K562 (cell line): ENCODE measurements around the gene POR. TPM values are rescaled to one million over a fixed set of nuclear protein-coding genes. Genes with fewer than 3 reads are reported as not detected.
A peak's percentile ranks its signal among the peaks of the same experiment; 100 is the strongest.

Experiments used
- ATAC-seq: fragments of 200-7000 bp; cut with Tn5 transposase; 3 replicates; pipeline ENCODE4 v1.9.1; 2020; ENCODE audit warnings: moderate library complexity
- BruUV-seq: library from RNA; stranded (reverse); fragments of 400-500 nt; replicated peaks from 2 replicates; lab custom pipeline; 2021; lab: Mats Ljungman, UMichigan
- CTCF ChIA-PET: fragments of 300-600 bp; formaldehyde crosslinking; extraction: SDS; loops from one replicate; lab custom pipeline; 2021; ENCODE audit warnings: low intra/inter-chr PET ratio; lab: Yijun Ruan, JAX
- POLR2A ChIA-PET: fragments of 300-600, 350-650 bp; sonication (Branson Sonifier 250); formaldehyde crosslinking; extraction: SDS; loops from one replicate; lab custom pipeline; 2021; ENCODE audit warnings: antibody characterized with exemption, inconsistent platforms; lab: Yijun Ruan, JAX
- DNase-seq, 4 experiments: peaks; one replicate each; pipeline versions ENCODE4 v3.0.0 to v3.0.0-alpha.2; 2011 to 2018; ENCODE audit warnings: low spot score in 3 of 4, mixed read lengths in 3 of 4; ENCODE audit errors: extremely low read depth in 1 of 4
- FAIRE-seq: peaks from 2 replicates; lab custom pipeline; 2011; peaks lifted over from hg19 to GRCh38; lab: Jason Lieb, UNC
- H2AFZ ChIP-seq: 2 replicates; pipeline ENCODE4 v1.6.0; 2011; ENCODE audit warnings: low read depth, low read length, control low read depth, inconsistent platforms
- H3K27ac ChIP-seq: fragments of 200-600 bp; 3 replicates; pipeline ENCODE4 v1.8.0; 2011; ENCODE audit warnings: low read depth, mild to moderate bottlenecking, control low read depth, inconsistent platforms, low read length, moderate library complexity, mixed read lengths; ENCODE audit errors: extremely low read depth
- H3K27me3 ChIP-seq, 2 experiments: fragments of 300-600 bp in 1 of 2; 2 replicates in 1 of 2; 3 replicates in 1 of 2; pipeline versions ENCODE4 v1.6.0 to v1.8.0; 2011; ENCODE audit warnings: inconsistent platforms in 2 of 2, low read length in 2 of 2, mild to moderate bottlenecking in 1 of 2, mixed read lengths in 1 of 2, moderate library complexity in 1 of 2; ENCODE audit not compliant: control insufficient read depth in 2 of 2, insufficient read depth in 2 of 2
- H3K36me3 ChIP-seq: fragments of 300-600 bp; 3 replicates; pipeline ENCODE4 v1.8.0; 2011; ENCODE audit warnings: mild to moderate bottlenecking, low read length, inconsistent platforms; ENCODE audit not compliant: control insufficient read depth, insufficient read depth
- H3K4me1 ChIP-seq, 2 experiments: fragments of 200-600 bp in 1 of 2; replicated peaks in 1 of 2; 2 replicates in 1 of 2; 3 replicates in 1 of 2; pipeline versions ENCODE4 v1.5.1 to v1.8.0; 2011; ENCODE audit warnings: inconsistent platforms in 2 of 2, low read length in 2 of 2, mild to moderate bottlenecking in 1 of 2, mixed read lengths in 1 of 2, moderate library complexity in 1 of 2; ENCODE audit not compliant: control insufficient read depth in 2 of 2, insufficient read depth in 2 of 2
- H3K4me2 ChIP-seq: 2 replicates; pipeline ENCODE4 v1.6.1; 2011; ENCODE audit warnings: low read length, control low read depth, inconsistent platforms, mixed read lengths; ENCODE audit not compliant: insufficient read depth
- H3K4me3 ChIP-seq: fragments of 200-600 bp; sonication (generic), shearing (Covaris generic); 2 replicates; pipeline ENCODE4 v1.5.1; 2016; ENCODE audit warnings: control low read depth, inconsistent platforms
- H3K79me2 ChIP-seq: fragments of 200-600 bp; 3 replicates; pipeline ENCODE4 v1.8.0; 2011; ENCODE audit warnings: low read length, inconsistent platforms; ENCODE audit not compliant: control insufficient read depth, insufficient read depth
- H3K9ac ChIP-seq, 2 experiments: 2 replicates each; pipeline versions ENCODE4 v1.6.0 to v1.6.1; 2011; ENCODE audit warnings: low read depth in 2 of 2, low read length in 2 of 2, control low read depth in 1 of 2, inconsistent platforms in 1 of 2, mild to moderate bottlenecking in 1 of 2, mixed read lengths in 1 of 2; ENCODE audit not compliant: insufficient read depth in 1 of 2
- H3K9me1 ChIP-seq: one replicate; pipeline ENCODE4 v1.6.0; 2011; ENCODE audit warnings: inconsistent platforms, mild to moderate bottlenecking, low read length, moderate library complexity; ENCODE audit not compliant: control insufficient read depth, insufficient read depth
- H3K9me3 ChIP-seq: replicated peaks from 2 replicates; pipeline ENCODE4 v1.5.1; 2011; ENCODE audit warnings: low read depth, low read length, inconsistent platforms; ENCODE audit not compliant: control insufficient read depth, insufficient read depth
- H4K20me1 ChIP-seq: replicated peaks from 2 replicates; pipeline ENCODE4 v1.6.1; 2011; ENCODE audit warnings: low read length, inconsistent platforms, mixed read lengths; ENCODE audit not compliant: control insufficient read depth, insufficient read depth
- BMI1 ChIP-seq: fragments of 150-350 bp; IDR thresholded peaks from 2 replicates; pipeline ENCODE4 v1.6.1; 2014; ENCODE audit warnings: low read length
- CREB1 ChIP-seq, 2 experiments: sonication (generic) in 1 of 2; formaldehyde crosslinking in 1 of 2; IDR thresholded peaks; 2 replicates each; pipeline versions ENCODE4 v1.6.1 to v1.8.0; 2012 to 2022; ENCODE audit warnings: inconsistent platforms in 1 of 2, mild to moderate bottlenecking in 1 of 2, missing genetic modification reagents in 1 of 2, moderate library complexity in 1 of 2
- ETV5 ChIP-seq: sonication (generic); formaldehyde crosslinking; IDR thresholded peaks from 2 replicates; pipeline ENCODE4 v1.4.0; 2020; ENCODE audit warnings: low read depth, mild to moderate bottlenecking, missing genetic modification reagents
- MCM2 ChIP-seq: fragments of 450-650 bp; IDR thresholded peaks from 2 replicates; pipeline ENCODE4 v1.6.1; 2017; ENCODE audit warnings: low read depth, mild to moderate bottlenecking
- POLR3A ChIP-seq: IDR thresholded peaks from 2 replicates; pipeline ENCODE4 v1.6.1; 2011; ENCODE audit warnings: borderline replicate concordance, mild to moderate bottlenecking, moderate library complexity; ENCODE audit not compliant: insufficient read length, insufficient read depth; ENCODE audit errors: extremely low read depth
- REST ChIP-seq, 2 experiments: fragments of 450-650 bp; formaldehyde crosslinking in 1 of 2; IDR thresholded peaks; 2 replicates each; pipeline versions ENCODE4 v1.4.0 to v1.6.1; 2014 to 2020; ENCODE audit warnings: mild to moderate bottlenecking in 2 of 2, borderline replicate concordance in 1 of 2, low read depth in 1 of 2
- STAT5B ChIP-seq: fragments of 250-450 bp; sonication (Bioruptor Pico); IDR thresholded peaks from 2 replicates; pipeline ENCODE4 v1.8.0; 2021; ENCODE audit warnings: mild to moderate bottlenecking, inconsistent platforms
- ZC3H11A ChIP-seq: IDR thresholded peaks from 2 replicates; pipeline ENCODE4 v1.6.1; 2012; ENCODE audit warnings: low read depth, low read length, improper control_type of control experiment
- ZNF740 ChIP-seq, 3 experiments: fragments of 200-800 bp in 1 of 3; sonication (Bioruptor generic) in 1 of 3; sonication (generic) in 1 of 3; formaldehyde crosslinking in 1 of 3; IDR thresholded peaks; 2 replicates each; pipeline versions ENCODE4 v1.6.1 to v1.8.0; 2016 to 2022; ENCODE audit warnings: mild to moderate bottlenecking in 2 of 3, missing compliant biosample characterization in 2 of 3, missing genetic modification characterization in 2 of 3, missing genetic modification reagents in 1 of 3
- WGBS: fragments of 100-300 bp; shearing (Covaris generic); methylation state at CpG from one replicate; pipeline ENCODE4 v1.1.6; 2016; ENCODE audit warnings: low coverage, mixed read lengths; ENCODE audit not compliant: insufficient coverage; ENCODE audit errors: missing lambda C conversion rate; 5-methylcytosine and 5-hydroxymethylcytosine counted together
- in situ Hi-C: fragments of 300-500 bp; cut with MboI; formaldehyde crosslinking; loops from 4 replicates; pipeline ENCODE4 v1.15.0; 2018; ENCODE audit warnings: inconsistent platforms, mixed read lengths
- intact Hi-C: fragments of 100-400 bp; cut with micrococcal nuclease; formaldehyde crosslinking; loops from 2 replicates; pipeline ENCODE4 v1.14.2; 2022
- polyA plus RNA-seq, 8 experiments: library from polyadenylated mRNA; depleted of rRNA in 4 of 8; stranded (reverse) in 5 of 8; unstranded in 3 of 8; fragments of >200 nt; fragmentation: Nextera tagmentation in 2 of 8; fragmentation: Illumina TruSeq in 1 of 8; extraction: Ambion mirVana in 2 of 8; extraction: Trizol in 1 of 8; gene quantifications; 2 replicates each; pipeline versions ENCODE4 v1.2.1 to v1.2.3, GENCODE V29; 2011 to 2014; ENCODE audit warnings: inconsistent platforms in 1 of 8, missing spikeins in 1 of 8
- total RNA-seq, 7 experiments: library from RNA; depleted of rRNA in 6 of 7; stranded (reverse); fragments of >200 nt in 6 of 7; fragmentation: Illumina TruSeq in 2 of 7; extraction: Trizol in 2 of 7; gene quantifications; 2 replicates each; pipeline versions ENCODE4 v1.2.1 to v1.2.3, GENCODE V29; 2011 to 2021; ENCODE audit warnings: low replicate concordance in 1 of 7
- TF ChIP-seq, protein P1 (sequence below): IDR thresholded peaks from 2 replicates; pipeline ENCODE4 v1.6.1; 2014; ENCODE audit warnings: antibody characterized with exemption

POR gene
- total and polyA plus RNA-seq, 9 of the 15 experiments (the other 6 are each of a cell fraction or from before 2014, with no cell fraction given), result 4.7 to 142 (median 40.8) TPM

DNA sequence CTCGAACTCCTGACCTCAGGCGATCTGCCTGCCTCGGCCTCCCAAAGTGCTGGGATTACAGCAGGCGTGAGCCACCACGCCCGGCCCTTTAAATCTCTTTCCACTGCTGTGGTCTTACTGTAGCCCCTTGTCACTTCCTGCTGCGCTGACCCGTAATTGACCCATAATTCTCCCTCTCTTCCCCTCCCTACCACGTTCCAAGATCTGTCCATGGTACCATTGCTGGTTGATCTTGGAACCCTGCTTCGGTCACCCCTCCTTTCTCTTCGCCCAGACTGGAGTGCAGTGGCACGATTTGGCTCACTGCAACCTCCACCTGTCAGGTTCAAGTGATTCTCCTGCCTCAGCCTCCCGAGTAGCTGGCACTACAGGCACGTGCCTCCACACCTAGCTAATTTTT is 6.5 kb downstream of the POR start:
- no peak for FAIRE-seq
- H3K27me3 ChIP-seq, result no peaks in the 10 kb centered on the region
- ATAC-seq, result peak; percentile 57
- H2AFZ ChIP-seq, result no peak overlapping the region
- peaks cover 14% of the 10 kb centered on the region for H4K20me1 ChIP-seq
- DNase-seq, result peak; percentile 44 to 52 (median 48)
- peak overlapping the region in 1 of 2 experiments; percentile 23; a peak in 2 of 4 replicates for H3K9ac ChIP-seq
- BruUV-seq, result no TSS peak
- WGBS, result 50% methylated on average over 14 of the region's 14 CpGs
- CTCF ChIA-PET, result no interaction called here
- intact Hi-C loops, result no loop called here
- H3K4me1 ChIP-seq, result peaks cover 23 to 24% of the 10 kb centered on the region in 2 experiments; a peak in 4 of 5 replicates
- POLR2A ChIA-PET, result interaction anchor here (0.7 to 0.8 kb wide), 2 partner anchors 297 to 353 kb away, joined by 3 to 4 read pairs; no protein-coding TSS in a partner anchor
- H3K9me3 ChIP-seq, result no peaks in the 10 kb centered on the region
- in situ Hi-C loops, result no loop called here
- peaks cover 82% of the 10 kb centered on the region for H3K79me2 ChIP-seq
- H3K4me3 ChIP-seq, result no peak overlapping the region
- H3K9me1 ChIP-seq, result peaks cover 6% of the 10 kb centered on the region
- no peak overlapping the region for H3K27ac ChIP-seq
- no peak overlapping the region for H3K4me2 ChIP-seq
- peaks cover 18% of the 10 kb centered on the region; the same call in 2 of the 3 replicates for H3K36me3 ChIP-seq
- no peak for TF ChIP-seq ZC3H11A
- TF ChIP-seq ETV5 (CRISPR knock-in tag), result peak; percentile 23; the same call in 1 of the 2 replicates
- TF ChIP-seq BMI1, result no peak
- TF ChIP-seq POLR3A, result no peak
- peak; percentile 98 for TF ChIP-seq REST (IDR thresholded peaks at IDR 0.05; ENCODE audit: borderline replicate concordance)
- peak; percentile 93 for TF ChIP-seq REST (CRISPR knock-in tag; IDR thresholded peaks at IDR 0.05; ENCODE audit: low read depth)
- TF ChIP-seq STAT5B (CRISPR knock-in tag), result no peak
- TF ChIP-seq, protein P1, sequence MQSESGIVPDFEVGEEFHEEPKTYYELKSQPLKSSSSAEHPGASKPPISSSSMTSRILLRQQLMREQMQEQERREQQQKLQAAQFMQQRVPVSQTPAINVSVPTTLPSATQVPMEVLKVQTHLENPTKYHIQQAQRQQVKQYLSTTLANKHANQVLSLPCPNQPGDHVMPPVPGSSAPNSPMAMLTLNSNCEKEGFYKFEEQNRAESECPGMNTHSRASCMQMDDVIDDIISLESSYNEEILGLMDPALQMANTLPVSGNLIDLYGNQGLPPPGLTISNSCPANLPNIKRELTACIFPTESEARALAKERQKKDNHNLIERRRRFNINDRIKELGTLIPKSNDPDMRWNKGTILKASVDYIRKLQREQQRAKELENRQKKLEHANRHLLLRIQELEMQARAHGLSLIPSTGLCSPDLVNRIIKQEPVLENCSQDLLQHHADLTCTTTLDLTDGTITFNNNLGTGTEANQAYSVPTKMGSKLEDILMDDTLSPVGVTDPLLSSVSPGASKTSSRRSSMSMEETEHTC, result no peak
- no peak for TF ChIP-seq CREB1 (IDR thresholded peaks at IDR 0.05)
- no peak for TF ChIP-seq CREB1 (CRISPR knock-in tag; IDR thresholded peaks at IDR 0.05)
- TF ChIP-seq ZNF740 (CRISPR knock-in tag; IDR thresholded peaks at IDR 0.05), result no peak
- no peak for TF ChIP-seq ZNF740 (tag; IDR thresholded peaks at IDR 0.05)
- no peak for TF ChIP-seq MCM2
